WTC11 (cell line): ENCODE measurements around the gene SLCO1B1.

Source experiments
- SMAD3 ChIP-seq: sonication (generic); formaldehyde crosslinking; IDR thresholded peaks from 2 replicates; pipeline ENCODE4 v1.8.0; 2022; ENCODE audit warnings: missing genetic modification reagents, mild to moderate bottlenecking, borderline replicate concordance
- TF ChIP-seq, protein P1 (sequence below): fragments of 200-600 bp; IDR thresholded peaks from 2 replicates; pipeline ENCODE4 v1.8.0; 2022; ENCODE audit warnings: antibody characterized with exemption

GRCh38 chr12:21234395-21234794, 103.4 kb downstream of the SLCO1B1 start:
- TF ChIP-seq, protein P1, sequence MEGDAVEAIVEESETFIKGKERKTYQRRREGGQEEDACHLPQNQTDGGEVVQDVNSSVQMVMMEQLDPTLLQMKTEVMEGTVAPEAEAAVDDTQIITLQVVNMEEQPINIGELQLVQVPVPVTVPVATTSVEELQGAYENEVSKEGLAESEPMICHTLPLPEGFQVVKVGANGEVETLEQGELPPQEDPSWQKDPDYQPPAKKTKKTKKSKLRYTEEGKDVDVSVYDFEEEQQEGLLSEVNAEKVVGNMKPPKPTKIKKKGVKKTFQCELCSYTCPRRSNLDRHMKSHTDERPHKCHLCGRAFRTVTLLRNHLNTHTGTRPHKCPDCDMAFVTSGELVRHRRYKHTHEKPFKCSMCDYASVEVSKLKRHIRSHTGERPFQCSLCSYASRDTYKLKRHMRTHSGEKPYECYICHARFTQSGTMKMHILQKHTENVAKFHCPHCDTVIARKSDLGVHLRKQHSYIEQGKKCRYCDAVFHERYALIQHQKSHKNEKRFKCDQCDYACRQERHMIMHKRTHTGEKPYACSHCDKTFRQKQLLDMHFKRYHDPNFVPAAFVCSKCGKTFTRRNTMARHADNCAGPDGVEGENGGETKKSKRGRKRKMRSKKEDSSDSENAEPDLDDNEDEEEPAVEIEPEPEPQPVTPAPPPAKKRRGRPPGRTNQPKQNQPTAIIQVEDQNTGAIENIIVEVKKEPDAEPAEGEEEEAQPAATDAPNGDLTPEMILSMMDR: no peak
- TF ChIP-seq SMAD3: no peak
